GM21367 (cell line): ENCODE data around the gene RASA3.

ENCODE experiments used
- ATAC-seq: cut with Tn5 transposase; IDR thresholded peaks from one replicate; pipeline ENCODE4 v1.9.1; 2021; ENCODE audit not compliant: unreplicated experiment

The RASA3 gene

DNA sequence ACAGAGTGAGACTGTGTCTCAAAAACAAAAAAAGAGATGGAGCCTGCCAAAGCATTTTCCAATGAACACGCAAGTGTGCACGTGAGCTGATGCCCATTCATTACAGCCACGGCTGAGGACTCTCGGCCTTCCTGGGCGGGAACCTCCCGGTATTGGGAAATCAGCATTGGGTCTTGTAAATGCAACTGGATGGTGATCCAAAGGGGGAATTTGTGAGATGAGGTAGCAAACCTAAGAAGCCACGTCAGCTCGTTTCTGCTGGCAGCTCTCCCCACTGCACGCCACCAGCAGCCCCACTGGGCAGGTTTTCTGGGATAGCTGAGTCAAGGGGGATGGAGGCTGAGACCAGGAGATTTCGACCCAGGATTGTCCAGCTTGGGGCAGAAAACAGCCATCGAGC lies 170.0 kb downstream of the RASA3 start:
- no peak for ATAC-seq

DNA sequence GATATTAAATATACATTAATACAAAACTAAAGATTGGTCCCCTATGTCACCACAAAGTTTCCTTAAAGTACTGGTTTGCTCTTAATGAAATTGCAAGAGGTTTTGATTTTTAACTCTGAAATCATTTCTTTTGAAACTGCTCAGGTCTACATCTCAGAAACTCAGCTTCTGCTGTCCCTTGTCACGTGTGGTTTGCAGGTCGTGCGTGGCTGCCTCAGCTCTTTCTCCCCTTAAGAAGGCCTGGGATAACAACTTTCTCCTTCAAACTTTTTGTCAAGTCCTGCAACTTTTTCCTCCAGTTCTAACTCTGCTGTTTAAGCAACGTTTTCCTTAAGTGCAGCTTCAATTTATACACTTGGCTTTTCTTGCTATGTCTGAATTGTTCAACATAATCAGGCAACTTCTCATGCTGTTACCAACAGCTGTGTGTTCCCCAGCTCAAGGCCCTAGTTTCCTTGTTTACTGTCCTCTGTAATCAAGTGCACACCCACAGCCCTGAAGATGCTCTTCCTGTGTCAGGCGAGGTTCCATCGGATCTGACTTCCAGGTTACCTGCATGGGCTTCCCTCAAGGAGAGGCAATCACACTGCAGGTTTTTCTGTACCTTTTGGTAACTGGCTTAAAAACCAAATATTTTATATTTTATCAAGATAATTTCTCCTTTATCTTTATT lies 172.0 kb downstream of the RASA3 start:
- ATAC-seq: no peak

- ATAC-seq: no peak
Observed at GRCh38 chr13:113959198-113959597, 173.2 kb downstream of the RASA3 start.

GRCh38 chr13:113958373-113958772 lies 174.1 kb downstream of the RASA3 start:
- ATAC-seq: no peak

DNA sequence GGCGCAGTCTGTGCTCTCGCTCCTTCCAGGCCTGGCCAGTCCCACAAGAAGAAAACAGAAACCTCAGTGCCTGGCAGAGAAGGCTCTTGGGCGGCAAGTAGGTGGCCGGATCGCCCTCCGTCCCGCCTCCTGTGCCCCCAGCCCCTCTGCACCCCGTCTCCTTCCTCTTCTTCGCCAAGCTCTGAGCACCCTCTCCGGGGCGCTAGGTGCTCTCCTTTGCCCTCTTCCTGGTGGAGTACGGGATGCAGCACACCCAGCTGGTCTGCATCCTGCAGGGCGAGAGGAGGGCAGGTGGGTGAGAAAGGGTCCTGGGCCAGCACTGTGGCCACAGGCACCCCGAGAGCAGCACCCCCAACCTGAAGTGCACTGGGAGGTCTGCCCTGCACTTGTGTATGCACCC lies 175.9 kb downstream of the RASA3 start:
- ATAC-seq: no peak

GRCh38 chr13:113955691-113956090 lies 176.7 kb downstream of the RASA3 start:
- ATAC-seq: no peak

GRCh38 chr13:113955235-113955634 lies 177.2 kb downstream of the RASA3 start:
- ATAC-seq: no peak

GRCh38 chr13:113954046-113954835 lies 178.2 kb downstream of the RASA3 start:
- no peak for ATAC-seq

- ATAC-seq: no peak
Observed at GRCh38 chr13:113953561-113953960, 178.9 kb downstream of the RASA3 start.

DNA sequence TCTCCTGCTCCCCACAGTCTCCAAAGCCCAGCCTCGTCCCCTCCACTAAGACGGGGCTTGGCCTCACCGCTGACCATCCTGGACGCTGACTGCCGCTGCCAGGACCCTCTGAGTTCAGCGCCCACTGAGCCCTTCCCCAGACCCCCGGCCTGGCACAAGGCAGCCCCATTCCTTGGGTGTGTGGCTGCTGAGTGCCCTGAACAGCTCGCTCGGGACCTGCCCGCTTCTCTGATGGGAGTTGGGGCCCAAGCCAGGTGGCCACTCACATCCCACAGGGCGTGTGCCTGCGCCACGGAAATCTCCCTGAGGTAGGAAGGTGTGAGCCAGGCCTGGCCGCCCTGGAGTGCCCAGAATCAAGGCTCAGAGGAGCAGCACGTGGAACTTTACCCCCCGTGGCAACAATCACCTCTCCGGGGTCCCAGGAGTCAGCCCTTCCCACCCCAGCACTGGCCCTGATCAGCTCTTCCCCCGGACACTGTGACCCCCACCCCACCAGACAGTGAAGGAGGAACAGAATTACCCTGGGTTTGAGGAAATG lies 179.4 kb downstream of the RASA3 start:
- no peak for ATAC-seq

DNA sequence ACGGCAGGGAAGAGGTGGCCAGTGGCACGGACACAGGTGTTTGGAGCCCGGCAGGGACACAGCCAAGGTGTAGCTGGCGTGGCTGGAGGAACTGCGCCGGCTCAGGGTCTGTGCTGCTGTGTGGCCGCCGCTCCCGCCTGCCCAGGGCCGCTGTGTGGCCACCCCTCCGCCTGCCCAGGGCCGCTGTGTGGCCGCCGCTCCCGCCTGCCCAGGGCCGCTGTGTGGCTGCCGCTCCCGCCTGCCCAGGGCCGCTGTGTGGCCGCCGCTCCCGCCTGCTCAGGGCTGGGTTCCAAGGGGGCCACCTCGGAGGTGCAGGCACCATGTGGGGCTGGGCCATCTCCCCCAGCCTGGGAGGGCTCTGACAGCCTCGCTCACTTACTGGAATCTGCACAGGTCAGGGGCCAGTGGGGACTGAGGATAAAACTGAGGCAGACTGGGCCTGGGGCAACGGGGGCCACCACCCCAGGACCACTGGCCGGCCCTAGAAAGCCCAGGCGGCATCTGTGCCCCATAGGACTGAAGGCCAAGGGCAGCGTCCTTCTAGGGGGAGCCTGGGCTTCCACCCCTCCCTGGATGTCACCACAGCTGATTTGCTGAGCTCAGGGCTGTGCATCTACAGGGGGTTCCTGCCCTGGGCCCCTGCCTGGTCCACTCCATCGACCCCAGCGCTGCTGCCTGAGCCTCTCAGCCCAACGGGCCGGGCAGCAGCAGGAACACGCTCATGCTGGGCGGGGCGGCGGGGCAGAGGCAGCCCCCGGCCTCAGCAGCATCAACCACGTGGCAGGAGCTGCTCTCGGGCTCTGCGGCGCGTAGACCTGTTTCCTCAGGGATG lies 180.1 kb downstream of the RASA3 start:
- ATAC-seq: no peak

- ATAC-seq: peak; percentile 65
Observed at GRCh38 chr13:113951246-113951999, 181.0 kb downstream of the RASA3 start.

- ATAC-seq: no peak
Observed at GRCh38 chr13:113950451-113951245, 181.8 kb downstream of the RASA3 start.

- no peak for ATAC-seq
Observed at GRCh38 chr13:113949546-113949945, 182.9 kb downstream of the RASA3 start.

DNA sequence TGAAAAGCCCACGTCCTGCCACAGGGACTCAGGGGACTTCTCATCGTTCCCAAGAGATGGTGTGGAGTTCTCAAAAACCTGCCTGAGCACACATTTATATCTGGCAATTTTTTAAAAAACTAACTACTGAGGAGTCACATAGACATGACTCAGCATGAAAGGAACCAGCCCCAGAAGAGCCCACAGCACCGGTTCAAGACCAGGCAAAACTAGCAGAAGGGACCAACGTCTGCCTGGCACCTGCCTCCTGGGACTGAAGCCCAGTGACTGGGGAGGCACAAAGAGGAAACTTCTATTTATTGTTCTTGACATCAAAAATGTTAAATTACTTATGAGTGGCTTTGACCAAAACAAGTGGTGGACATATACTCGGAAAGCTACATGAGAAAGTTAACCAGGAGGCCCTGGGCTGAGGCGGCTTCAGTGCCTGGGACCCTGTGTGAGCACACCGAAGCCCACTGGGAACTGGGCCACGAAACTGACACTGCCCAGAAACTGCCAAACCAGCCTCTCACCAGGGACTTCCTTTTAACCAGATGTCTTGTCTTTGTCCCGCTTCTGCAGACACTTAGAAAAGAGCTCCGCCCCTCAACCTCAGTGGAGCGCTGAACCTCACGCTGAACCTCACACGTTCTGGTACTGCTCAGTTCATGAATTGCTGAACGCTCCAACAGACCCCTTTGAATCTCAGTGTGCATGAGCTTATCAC lies 184.2 kb downstream of the RASA3 start:
- no peak for ATAC-seq

DNA sequence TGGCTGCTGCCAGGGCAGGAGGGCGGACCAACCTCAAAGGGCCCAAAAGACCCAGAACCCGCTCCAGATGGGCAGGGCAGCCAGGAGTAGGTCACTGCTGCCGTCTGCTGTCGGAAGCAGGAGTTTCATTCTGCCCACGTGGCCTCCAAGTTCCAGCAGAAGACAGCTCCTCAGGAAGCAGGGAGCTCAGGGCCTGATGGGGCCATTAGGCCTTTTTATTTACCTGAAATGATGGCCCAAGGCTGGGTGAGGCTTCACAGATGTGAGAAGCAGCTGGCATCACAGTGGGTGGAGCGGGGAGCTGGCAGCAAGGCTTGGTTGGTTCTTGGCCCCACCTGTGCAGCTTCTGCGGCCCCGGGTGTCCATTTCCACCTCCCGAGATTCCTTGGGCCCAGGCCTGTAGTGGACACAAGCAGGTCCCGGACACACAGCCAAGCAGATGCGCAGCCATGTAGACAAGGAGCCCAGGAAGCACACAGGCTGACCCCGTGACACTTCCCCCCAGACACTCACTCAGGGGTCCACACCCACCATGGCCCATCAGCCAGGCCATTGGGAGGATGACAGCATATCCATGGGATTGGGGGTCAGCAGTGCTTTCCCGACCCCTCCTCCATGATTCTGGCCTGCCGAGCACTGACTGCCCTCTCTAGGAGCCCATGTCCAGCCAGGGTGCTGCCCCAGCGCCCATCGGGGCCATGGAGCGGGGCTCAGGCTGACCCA lies 185.0 kb downstream of the RASA3 start:
- no peak for ATAC-seq

DNA sequence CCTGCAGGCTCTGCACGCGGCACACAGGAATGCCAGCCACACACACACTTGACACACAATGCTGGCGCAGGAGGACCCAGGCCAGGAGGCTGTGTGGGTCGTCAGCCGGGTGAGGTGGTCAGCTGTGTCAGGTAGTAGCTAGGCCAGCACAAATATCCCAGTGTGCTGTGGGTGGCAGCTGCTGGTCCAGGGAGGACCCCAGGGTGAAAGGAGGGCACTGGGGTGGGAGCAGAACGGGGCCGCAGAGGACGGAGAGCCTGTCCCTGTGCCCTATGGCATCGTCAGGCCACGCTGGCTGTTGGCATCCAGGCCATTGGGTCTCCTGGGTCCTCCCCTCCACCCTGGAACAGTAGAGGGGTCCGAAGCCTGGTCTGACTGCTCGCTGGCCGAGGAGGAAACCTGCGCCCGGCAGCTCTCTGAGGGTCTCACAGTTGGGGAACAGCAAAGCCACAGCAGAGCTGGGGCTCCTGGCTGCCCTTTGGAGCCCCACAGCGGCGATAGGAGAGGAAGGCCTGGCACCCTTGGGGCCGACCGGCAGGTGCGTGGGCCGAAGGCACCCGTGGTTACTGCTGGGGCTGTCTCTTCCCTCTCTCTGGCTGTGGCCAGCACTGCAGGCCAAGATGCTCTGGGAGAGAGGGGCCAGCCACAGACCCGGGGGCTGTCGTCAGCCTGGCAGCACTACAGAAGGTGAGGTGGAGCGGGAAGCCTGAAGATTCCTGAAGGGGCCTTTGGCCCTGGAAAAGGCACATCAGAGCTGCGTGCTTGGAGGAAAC lies 185.8 kb downstream of the RASA3 start:
- no peak for ATAC-seq

DNA sequence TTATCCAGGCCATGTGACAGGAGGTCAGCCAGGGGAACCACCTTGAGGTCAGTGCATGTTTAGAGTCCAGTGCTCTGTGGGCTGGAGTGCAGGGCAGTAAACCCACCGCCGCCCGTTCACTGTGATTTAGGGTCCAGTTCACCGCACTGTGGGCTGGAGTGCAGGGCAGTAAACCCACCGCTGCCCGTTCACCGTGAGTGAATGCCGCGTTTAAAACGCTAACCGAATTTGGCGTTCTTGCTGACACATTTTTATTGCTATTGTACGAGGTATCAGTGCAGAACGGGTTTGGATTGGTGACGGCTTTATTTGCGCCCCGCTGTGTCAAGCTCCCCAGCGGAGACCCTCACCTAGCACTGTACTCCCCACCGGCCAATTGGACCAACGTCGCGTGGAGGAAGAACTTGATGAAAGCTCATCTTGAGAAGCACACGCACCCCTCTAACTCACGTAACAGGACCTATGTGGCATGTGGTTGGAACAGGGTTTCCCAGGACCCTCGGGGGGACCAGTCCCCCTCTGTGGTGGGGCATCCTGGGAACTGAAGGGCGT lies 186.5 kb downstream of the RASA3 start:
- ATAC-seq: no peak
